HFFc6 (cell line): ENCODE measurements around the gene CENPX. TPM values are rescaled to one million over a fixed set of nuclear protein-coding genes. Genes with fewer than 3 reads are reported as not detected.

Source experiments
- DNase-seq: peaks from one replicate; pipeline ENCODE4 v3.0.0-alpha.2; 2018
- H3K27ac Mint-ChIP-seq: 2 replicates; pipeline ENCODE4 v1.8.0; 2020; ENCODE audit warnings: mild to moderate bottlenecking, mixed read lengths
- H3K27me3 Mint-ChIP-seq: 2 replicates; pipeline ENCODE4 v1.8.0; 2021; ENCODE audit warnings: mild to moderate bottlenecking, moderate library complexity, mixed read lengths; ENCODE audit not compliant: insufficient read depth
- H3K36me3 Mint-ChIP-seq: 2 replicates; pipeline ENCODE4 v1.8.0; 2021; ENCODE audit warnings: low read depth, mixed read lengths
- H3K4me1 Mint-ChIP-seq: 2 replicates; pipeline ENCODE4 v1.8.0; 2020; ENCODE audit warnings: low read depth, mixed read lengths
- H3K4me3 Mint-ChIP-seq: 2 replicates; pipeline ENCODE4 v1.8.0; 2020; ENCODE audit warnings: mild to moderate bottlenecking, moderate library complexity, mixed read lengths
- H3K9me3 Mint-ChIP-seq: 2 replicates; pipeline ENCODE4 v1.8.0; 2020; ENCODE audit warnings: mild to moderate bottlenecking, mixed read lengths
- CTCF ChIP-seq: fragments of 200-600 bp; sonication (generic); IDR thresholded peaks from 2 replicates; pipeline ENCODE4 v1.5.0; 2021; ENCODE audit warnings: antibody characterized with exemption, mild to moderate bottlenecking
- total RNA-seq, 6 experiments: library from RNA; stranded (reverse); fragmentation: NEBNext Ultra II Directional; extraction: Animal tissue kit (Norgen Biotek cat#: 25700); gene quantifications; 2 replicates in 1 of 6; 3 replicates in 5 of 6; pipeline ENCODE4 v1.2.3, GENCODE V29; 2021

The CENPX gene
- total RNA-seq, 6 experiments from 2014 or later, result 60.6 to 83.9 (median 73.3) TPM

GRCh38 chr17:82063424-82064415 lies 41.0 kb upstream of the CENPX start:
- H3K27me3 Mint-ChIP-seq, result peaks cover 8% of the 10 kb centered on the region; the same call in 1 of the 2 replicates
- no peak for DNase-seq
- H3K27ac Mint-ChIP-seq, result no peak overlapping the region
- TF ChIP-seq CTCF, result no peak
- peaks cover 4% of the 10 kb centered on the region; the same call in 1 of the 2 replicates for H3K36me3 Mint-ChIP-seq
- H3K9me3 Mint-ChIP-seq, result no peaks in the 10 kb centered on the region
- H3K4me1 Mint-ChIP-seq, result no peaks in the 10 kb centered on the region
- H3K4me3 Mint-ChIP-seq, result peak overlapping the region; percentile 76

- Mint-ChIP-seq H3K4me3 (no peak overlapping the region), H3K9me3 (no peaks in the 10 kb centered on the region), H3K36me3 (peaks cover 4% of the 10 kb centered on the region; the same call in 1 of the 2 replicates), H3K4me1 (no peaks in the 10 kb centered on the region), H3K27me3 (peaks cover 8% of the 10 kb centered on the region; the same call in 1 of the 2 replicates), H3K27ac (no peak overlapping the region)
- no peak for TF ChIP-seq CTCF
- no peak for DNase-seq
Observed at GRCh38 chr17:82062984-82063368, 40.3 kb upstream of the CENPX start.

GRCh38 chr17:82062076-82062983 lies 39.7 kb upstream of the CENPX start:
- Mint-ChIP-seq H3K9me3 (no peaks in the 10 kb centered on the region), H3K4me3 (no peak overlapping the region), H3K36me3 (peaks cover 4% of the 10 kb centered on the region; the same call in 1 of the 2 replicates), H3K4me1 (no peaks in the 10 kb centered on the region), H3K27ac (no peak overlapping the region), H3K27me3 (peaks cover 8% of the 10 kb centered on the region; the same call in 1 of the 2 replicates)
- TF ChIP-seq CTCF, result no peak
- DNase-seq, result no peak

GRCh38 chr17:82061047-82061925 lies 38.6 kb upstream of the CENPX start:
- no peak overlapping the region for H3K4me3 Mint-ChIP-seq
- peaks cover 8% of the 10 kb centered on the region; the same call in 1 of the 2 replicates for H3K27me3 Mint-ChIP-seq
- no peaks in the 10 kb centered on the region for H3K4me1 Mint-ChIP-seq
- peaks cover 4% of the 10 kb centered on the region; the same call in 1 of the 2 replicates for H3K36me3 Mint-ChIP-seq
- no peak for DNase-seq
- no peak overlapping the region for H3K27ac Mint-ChIP-seq
- no peaks in the 10 kb centered on the region for H3K9me3 Mint-ChIP-seq
- no peak for TF ChIP-seq CTCF
